ENCODE data around the gene CRABP2. TPM values are rescaled to one million over a fixed set of nuclear protein-coding genes. Genes with fewer than 3 reads are reported as not detected.

Gene CRABP2
- total and polyA plus RNA-seq, 2 donors (not counting 1 experiment from before 2014, with no cell fraction given), result 0.89 to 1.2 TPM

- Histone ChIP-seq H3K36me3 (replicated peaks in 1 of 2; ENCODE audit: control extremely low read depth in 1 of 2, control insufficient read depth in 1 of 2, extremely low read depth in 1 of 2, insufficient read depth in 2 of 2, low read length in 1 of 2) (no peaks in the 10 kb centered on the region), H2AFZ (ENCODE audit: insufficient read depth, low read depth, low read length, poor library complexity, severe bottlenecking) (no peak overlapping the region), H3K4me2 (replicated peaks; ENCODE audit: low read depth, low read length, poor library complexity, severe bottlenecking) (peak overlapping the region; percentile 78), H3K4me3 (ENCODE audit: control extremely low read depth in 1 of 5, extremely low read depth in 1 of 5, insufficient read depth in 1 of 5, low read depth in 2 of 5, low read length in 4 of 5) (peak overlapping the region in 2 of 5 experiments; percentile 72 to 95), H3K9me3 (ENCODE audit: control extremely low read depth in 1 of 3, control insufficient read depth in 2 of 3, insufficient read depth in 1 of 3, low read length in 2 of 3) (no peaks in the 10 kb centered on the region), H3K27ac (ENCODE audit: low read length in 2 of 2) (peak overlapping the region in 1 of 2 donors; percentile 82), H3K4me1 (ENCODE audit: control insufficient read depth in 2 of 2, insufficient read depth in 2 of 2, low read length in 2 of 2) (peaks cover 38 to 53% of the 10 kb centered on the region in 2 donors), H3K79me2 (ENCODE audit: control insufficient read depth, insufficient read depth, low read length) (peaks cover 45% of the 10 kb centered on the region), H3K27me3 (replicated peaks in 1 of 4; ENCODE audit: control extremely low read depth in 1 of 4, control insufficient read depth in 3 of 4, insufficient read depth in 4 of 4, low read length in 3 of 4) (no peaks in the 10 kb centered on the region), H4K20me1 (ENCODE audit: control insufficient read depth, insufficient read depth, low read length, poor library complexity, severe bottlenecking) (peaks cover 12% of the 10 kb centered on the region), H3K9ac (ENCODE audit: low read length) (peak overlapping the region; percentile 78)
- WGBS (ENCODE audit: insufficient coverage), result 60% methylated on average over 1 of the region's 1 CpG
- DNase-seq (no peak), ATAC-seq (ENCODE audit: low read depth) (no peak)
- H3K4me3 Mint-ChIP-seq, result peak overlapping the region; percentile 93
- intact Hi-C loops (cut with micrococcal nuclease), result loop anchor here (5.0 kb wide), 1 partner anchor 416 kb away; the partner anchor contains the start of genes CCT3 and TSACC
- ChIA-PET CTCF (interaction anchor here (1.0 to 3.2 kb wide), 4 partner anchors 12 to 65 kb away, joined by 5 to 24 read pairs (median 11); partner anchors contain the start of genes MRPL24 and PRCC), POLR2A (interaction anchor here (1.2 to 2.6 kb wide), 4 partner anchors 12 to 27 kb away, joined by 3 to 29 read pairs (median 22); partner anchors contain the start of genes ISG20L2, METTL25B, MRPL24 and PRCC)
- TF ChIP-seq, protein P1, sequence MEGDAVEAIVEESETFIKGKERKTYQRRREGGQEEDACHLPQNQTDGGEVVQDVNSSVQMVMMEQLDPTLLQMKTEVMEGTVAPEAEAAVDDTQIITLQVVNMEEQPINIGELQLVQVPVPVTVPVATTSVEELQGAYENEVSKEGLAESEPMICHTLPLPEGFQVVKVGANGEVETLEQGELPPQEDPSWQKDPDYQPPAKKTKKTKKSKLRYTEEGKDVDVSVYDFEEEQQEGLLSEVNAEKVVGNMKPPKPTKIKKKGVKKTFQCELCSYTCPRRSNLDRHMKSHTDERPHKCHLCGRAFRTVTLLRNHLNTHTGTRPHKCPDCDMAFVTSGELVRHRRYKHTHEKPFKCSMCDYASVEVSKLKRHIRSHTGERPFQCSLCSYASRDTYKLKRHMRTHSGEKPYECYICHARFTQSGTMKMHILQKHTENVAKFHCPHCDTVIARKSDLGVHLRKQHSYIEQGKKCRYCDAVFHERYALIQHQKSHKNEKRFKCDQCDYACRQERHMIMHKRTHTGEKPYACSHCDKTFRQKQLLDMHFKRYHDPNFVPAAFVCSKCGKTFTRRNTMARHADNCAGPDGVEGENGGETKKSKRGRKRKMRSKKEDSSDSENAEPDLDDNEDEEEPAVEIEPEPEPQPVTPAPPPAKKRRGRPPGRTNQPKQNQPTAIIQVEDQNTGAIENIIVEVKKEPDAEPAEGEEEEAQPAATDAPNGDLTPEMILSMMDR (IDR thresholded peaks at IDR 0.05), result no peak
- no peak for TF ChIP-seq EZH2 (IDR thresholded peaks at IDR 0.05; ENCODE audit: borderline replicate concordance, insufficient read depth, low read depth, low read length, poor library complexity, severe bottlenecking)
- peaks cover 55% of the 10 kb centered on the region for H3K4me1 Mint-ChIP-seq
- peak overlapping the region; percentile 94 for H3K27ac Mint-ChIP-seq
- no peaks in the 10 kb centered on the region for H3K9me3 Mint-ChIP-seq (ENCODE audit: insufficient read depth)
- H3K27me3 Mint-ChIP-seq, result no peaks in the 10 kb centered on the region
These were observed 47.6 kb upstream of the CRABP2 start for GRCh38 chr1:156752843-156753482.
